Measurements from ENCODE around the gene TPT1. TPM values are rescaled to one million over a fixed set of nuclear protein-coding genes. Genes with fewer than 3 reads are reported as not detected.
"Not testable (repeated sequence)": the region's sequence is repeated elsewhere in the genome, so short reads cannot be mapped to it uniquely, and the experiment has no call there.

The TPT1 gene
- total RNA-seq, 1 experiment from 2014 or later, result 3,611 TPM

DNA sequence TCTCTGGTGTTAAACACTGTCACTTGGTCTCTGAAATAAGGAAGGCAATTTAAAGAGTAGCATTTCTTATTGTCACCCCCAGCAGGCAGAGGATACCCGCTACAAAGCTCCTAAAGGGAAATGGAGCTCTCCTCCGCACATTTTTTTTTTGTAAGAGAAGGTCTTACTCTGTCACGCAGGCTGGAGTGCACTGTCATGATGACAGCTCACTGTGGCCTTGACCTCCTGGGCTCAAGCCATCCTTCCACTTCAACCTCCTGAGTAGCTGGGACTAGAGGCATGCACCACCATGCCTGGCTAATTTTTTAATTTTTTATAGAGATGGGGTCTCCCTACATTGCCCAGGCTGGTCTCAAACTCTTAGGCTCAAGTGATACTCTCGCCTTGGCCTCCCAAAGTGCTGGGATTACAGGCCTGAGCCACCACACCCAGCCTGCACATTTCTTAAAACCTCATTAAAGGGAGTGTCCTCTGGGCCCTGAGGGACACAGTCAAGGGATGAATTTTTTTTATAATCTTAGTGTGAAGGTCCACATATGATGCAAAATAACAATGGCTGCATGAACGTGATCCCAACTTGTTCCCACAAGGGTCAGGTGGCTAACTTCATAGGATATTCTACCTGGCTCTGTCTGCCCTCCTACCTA lies 45.0 kb upstream of the TPT1 start:
- Histone ChIP-seq H3K36me3 (ENCODE audit: control insufficient read depth, insufficient read depth, low read length) (no peaks in the 10 kb centered on the region; the same call in 1 of the 2 replicates), H3K4me1 (0 out of 2 replicates have a peak, but pooled peaks cover 3% of the 10 kb centered on the region), H3K4me3 (ENCODE audit: low read depth, low read length) (no peak overlapping the region), H3K27me3 (replicated peaks; ENCODE audit: control insufficient read depth, insufficient read depth, low read length) (no peaks in the 10 kb centered on the region), H3K9me3 (no peaks in the 10 kb centered on the region)
- intact Hi-C loops (cut with micrococcal nuclease; ENCODE audit: unreplicated experiment), result no loop called here
- CTCF ChIA-PET, result no interaction called here
- BruUV-seq (replicated peaks), result no TSS peak
- Mint-ChIP-seq H3K4me3 (ENCODE audit: unreplicated experiment) (no peak overlapping the region), H3K9me3 (ENCODE audit: unreplicated experiment) (no peaks in the 10 kb centered on the region), H3K27me3 (ENCODE audit: insufficient read depth, unreplicated experiment) (no peaks in the 10 kb centered on the region), H3K27ac (ENCODE audit: unreplicated experiment) (no peak overlapping the region), H3K36me3 (ENCODE audit: insufficient read depth, unreplicated experiment) (no peaks in the 10 kb centered on the region), H3K4me1 (ENCODE audit: low read depth, unreplicated experiment) (no peaks in the 10 kb centered on the region)
- POLR2A ChIA-PET, result no interaction called here
- TF ChIP-seq, protein P1, sequence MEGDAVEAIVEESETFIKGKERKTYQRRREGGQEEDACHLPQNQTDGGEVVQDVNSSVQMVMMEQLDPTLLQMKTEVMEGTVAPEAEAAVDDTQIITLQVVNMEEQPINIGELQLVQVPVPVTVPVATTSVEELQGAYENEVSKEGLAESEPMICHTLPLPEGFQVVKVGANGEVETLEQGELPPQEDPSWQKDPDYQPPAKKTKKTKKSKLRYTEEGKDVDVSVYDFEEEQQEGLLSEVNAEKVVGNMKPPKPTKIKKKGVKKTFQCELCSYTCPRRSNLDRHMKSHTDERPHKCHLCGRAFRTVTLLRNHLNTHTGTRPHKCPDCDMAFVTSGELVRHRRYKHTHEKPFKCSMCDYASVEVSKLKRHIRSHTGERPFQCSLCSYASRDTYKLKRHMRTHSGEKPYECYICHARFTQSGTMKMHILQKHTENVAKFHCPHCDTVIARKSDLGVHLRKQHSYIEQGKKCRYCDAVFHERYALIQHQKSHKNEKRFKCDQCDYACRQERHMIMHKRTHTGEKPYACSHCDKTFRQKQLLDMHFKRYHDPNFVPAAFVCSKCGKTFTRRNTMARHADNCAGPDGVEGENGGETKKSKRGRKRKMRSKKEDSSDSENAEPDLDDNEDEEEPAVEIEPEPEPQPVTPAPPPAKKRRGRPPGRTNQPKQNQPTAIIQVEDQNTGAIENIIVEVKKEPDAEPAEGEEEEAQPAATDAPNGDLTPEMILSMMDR (IDR thresholded peaks at IDR 0.05; ENCODE audit: insufficient read depth in 1 of 2, low read depth in 1 of 2, low read length in 1 of 2, severe bottlenecking in 1 of 2, unreplicated experiment in 1 of 2), result no peak
- no peak for DNase-seq

DNA sequence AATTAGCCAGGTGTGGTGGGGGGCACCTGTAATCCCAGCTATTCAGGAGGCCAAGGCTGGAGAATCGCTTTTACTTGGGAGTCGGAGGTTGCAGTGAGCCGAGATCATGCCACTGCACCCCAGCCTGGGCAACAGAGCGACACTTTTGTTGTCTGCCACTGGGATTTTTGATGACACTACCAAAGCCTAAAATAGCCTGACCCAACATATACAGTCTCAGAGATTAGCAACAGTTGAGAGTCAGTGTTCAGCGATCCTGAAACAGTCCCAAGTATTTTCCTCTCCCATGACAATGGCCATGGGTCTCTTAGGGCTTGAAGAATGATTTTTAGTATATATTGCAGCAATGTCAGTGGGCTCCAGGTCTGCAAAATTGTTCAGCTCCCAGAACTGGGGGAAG lies 44.3 kb upstream of the TPT1 start:
- POLR2A ChIA-PET, result no interaction called here
- intact Hi-C loops (cut with micrococcal nuclease; ENCODE audit: unreplicated experiment), result no loop called here
- no peaks in the 10 kb centered on the region for H3K4me1 Mint-ChIP-seq (ENCODE audit: low read depth, unreplicated experiment)

DNA sequence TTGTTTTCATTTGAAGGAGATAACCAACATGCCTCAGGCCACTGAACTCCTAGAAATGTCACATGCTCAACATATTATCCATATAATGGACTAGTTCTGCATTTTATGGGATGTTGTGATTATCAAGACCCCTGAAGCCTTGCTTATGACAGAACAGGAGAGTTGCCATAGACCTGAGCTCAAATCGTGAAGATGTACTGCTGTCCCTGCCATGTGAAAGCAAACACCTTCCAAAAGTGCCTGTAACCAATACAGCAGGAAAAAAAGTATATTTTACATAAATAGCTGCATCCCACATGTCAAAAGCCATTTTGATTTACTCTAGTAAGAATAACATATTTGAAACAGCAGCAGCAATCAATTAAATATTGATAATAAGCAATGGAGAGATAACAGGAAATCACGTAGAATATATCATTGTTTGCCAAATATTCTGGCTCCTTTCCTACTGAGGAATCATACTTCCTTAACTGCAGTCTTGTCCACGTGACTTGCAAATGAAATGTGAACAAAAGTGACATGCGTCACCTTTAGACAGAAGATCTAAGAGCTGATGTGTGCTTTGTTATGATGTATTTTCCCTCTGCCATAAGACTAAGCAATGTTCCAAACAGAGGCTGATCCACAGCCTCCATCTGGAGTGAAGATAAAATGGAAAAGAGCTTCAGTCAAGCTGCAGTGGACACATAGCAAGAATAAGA lies 43.6 kb upstream of the TPT1 start:
- BruUV-seq (replicated peaks), result no TSS peak

More for the DNA sequence above, 44.3 kb upstream of the TPT1 start:
- Mint-ChIP-seq H3K9me3 (ENCODE audit: unreplicated experiment) (no peaks in the 10 kb centered on the region), H3K27ac (ENCODE audit: unreplicated experiment) (no peak overlapping the region), H3K36me3 (ENCODE audit: insufficient read depth, unreplicated experiment) (no peaks in the 10 kb centered on the region), H3K27me3 (ENCODE audit: insufficient read depth, unreplicated experiment) (no peaks in the 10 kb centered on the region), H3K4me3 (ENCODE audit: unreplicated experiment) (no peak overlapping the region)
- Histone ChIP-seq H3K4me3 (ENCODE audit: low read depth, low read length) (no peak overlapping the region), H3K4me1 (0 out of 2 replicates have a peak, but pooled peaks cover 3% of the 10 kb centered on the region), H3K9me3 (no peaks in the 10 kb centered on the region), H3K27me3 (replicated peaks; ENCODE audit: control insufficient read depth, insufficient read depth, low read length) (no peaks in the 10 kb centered on the region), H3K36me3 (ENCODE audit: control insufficient read depth, insufficient read depth, low read length) (no peaks in the 10 kb centered on the region; the same call in 1 of the 2 replicates)
- DNase-seq, result no peak
- no TSS peak for BruUV-seq (replicated peaks)
- TF ChIP-seq, protein P1 (IDR thresholded peaks at IDR 0.05; ENCODE audit: insufficient read depth in 1 of 2, low read depth in 1 of 2, low read length in 1 of 2, severe bottlenecking in 1 of 2, unreplicated experiment in 1 of 2), result no peak
- CTCF ChIA-PET, result no interaction called here

DNA sequence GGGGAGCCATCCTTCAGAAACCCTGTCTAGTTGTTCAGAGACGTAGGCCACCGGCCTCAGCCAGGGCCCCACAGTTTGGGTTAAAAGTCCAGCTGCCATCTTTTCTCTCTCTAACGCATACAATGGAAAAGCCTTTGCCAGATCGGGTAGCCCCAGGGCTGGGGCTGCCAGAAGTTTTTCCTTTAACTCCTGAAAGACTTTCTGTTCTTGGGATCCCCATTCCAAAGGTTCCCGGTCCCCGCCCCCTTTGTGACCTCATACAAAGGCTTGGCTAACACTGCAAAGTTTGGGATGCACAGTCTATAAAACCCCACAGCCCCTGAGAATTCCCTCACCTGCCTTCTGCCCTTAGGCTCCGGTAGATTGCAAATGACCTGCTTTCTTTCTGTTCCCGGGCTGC lies 41.8 kb upstream of the TPT1 start:
- H3K27ac Mint-ChIP-seq (ENCODE audit: unreplicated experiment); H3K9me3 ChIP-seq; H3K9me3 Mint-ChIP-seq (ENCODE audit: unreplicated experiment); POLR2A ChIA-PET; H3K4me1 Mint-ChIP-seq (ENCODE audit: low read depth, unreplicated experiment); intact Hi-C loops (cut with micrococcal nuclease; ENCODE audit: unreplicated experiment); DNase-seq; H3K4me1 ChIP-seq; BruUV-seq (replicated peaks); H3K4me3 ChIP-seq (ENCODE audit: low read depth, low read length); H3K36me3 Mint-ChIP-seq (ENCODE audit: insufficient read depth, unreplicated experiment); H3K36me3 ChIP-seq (ENCODE audit: control insufficient read depth, insufficient read depth, low read length); H3K4me3 Mint-ChIP-seq (ENCODE audit: unreplicated experiment); H3K27me3 Mint-ChIP-seq (ENCODE audit: insufficient read depth, unreplicated experiment); H3K27me3 ChIP-seq (replicated peaks; ENCODE audit: control insufficient read depth, insufficient read depth, low read length); CTCF ChIA-PET: not testable (repeated sequence)

More for the DNA sequence above, 43.6 kb upstream of the TPT1 start:
- Mint-ChIP-seq H3K4me3 (ENCODE audit: unreplicated experiment) (no peak overlapping the region), H3K27ac (ENCODE audit: unreplicated experiment) (no peak overlapping the region), H3K4me1 (ENCODE audit: low read depth, unreplicated experiment) (no peaks in the 10 kb centered on the region), H3K36me3 (ENCODE audit: insufficient read depth, unreplicated experiment) (no peaks in the 10 kb centered on the region), H3K9me3 (ENCODE audit: unreplicated experiment) (no peaks in the 10 kb centered on the region), H3K27me3 (ENCODE audit: insufficient read depth, unreplicated experiment) (no peaks in the 10 kb centered on the region)
- Histone ChIP-seq H3K27me3 (replicated peaks; ENCODE audit: control insufficient read depth, insufficient read depth, low read length) (no peaks in the 10 kb centered on the region), H3K36me3 (ENCODE audit: control insufficient read depth, insufficient read depth, low read length) (no peaks in the 10 kb centered on the region; the same call in 1 of the 2 replicates), H3K4me3 (ENCODE audit: low read depth, low read length) (no peak overlapping the region), H3K9me3 (no peaks in the 10 kb centered on the region), H3K4me1 (0 out of 2 replicates have a peak, but pooled peaks cover 3% of the 10 kb centered on the region)
- ChIA-PET POLR2A (no interaction called here), CTCF (no interaction called here)
- no peak for DNase-seq
- intact Hi-C loops (cut with micrococcal nuclease; ENCODE audit: unreplicated experiment), result no loop called here
- TF ChIP-seq, protein P1 (IDR thresholded peaks at IDR 0.05; ENCODE audit: insufficient read depth in 1 of 2, low read depth in 1 of 2, low read length in 1 of 2, severe bottlenecking in 1 of 2, unreplicated experiment in 1 of 2), result no peak

Measured in Caco-2 (cell line).